HepG2 (cell line): ENCODE data around the gene PPIL3. TPM values are rescaled to one million over a fixed set of nuclear protein-coding genes. Genes with fewer than 3 reads are reported as not detected.

Experiments
- ATAC-seq: fragments of 200-7000 bp; cut with Tn5 transposase; 3 replicates; pipeline ENCODE4 v1.9.1; 2020; ENCODE audit warnings: mild to moderate bottlenecking, moderate library complexity
- BruUV-seq: library from RNA; stranded (reverse); fragments of 400-500 nt; replicated peaks from 2 replicates; lab custom pipeline; 2021; lab: Mats Ljungman, UMichigan
- CTCF ChIA-PET: fragments of 300-600 bp; formaldehyde crosslinking; extraction: SDS; loops from one replicate; lab custom pipeline; 2021; ENCODE audit warnings: low total read pairs, inconsistent platforms, low intra/inter-chr PET ratio; lab: Yijun Ruan, JAX
- POLR2A ChIA-PET: fragments of 350-600 bp; sonication (Branson Sonifier 250); formaldehyde crosslinking; loops from one replicate; lab custom pipeline; 2020; ENCODE audit warnings: antibody characterized with exemption, inconsistent platforms; lab: Yijun Ruan, JAX
- DNase-seq: peaks from one replicate; pipeline ENCODE4 v3.0.0-alpha.2; 2015; ENCODE audit warnings: low spot score
- FAIRE-seq: peaks from 3 replicates; lab custom pipeline; 2011; peaks lifted over from hg19 to GRCh38; lab: Jason Lieb, UNC
- H2AFZ ChIP-seq: one replicate; pipeline ENCODE4 v1.6.1; 2011; ENCODE audit warnings: low read length, inconsistent platforms
- H3K27ac ChIP-seq: fragments of 300-600 bp; 3 replicates; pipeline ENCODE4 v1.8.0; 2011; ENCODE audit warnings: mixed run types, mild to moderate bottlenecking, mixed read lengths, low read length, inconsistent platforms; ENCODE audit not compliant: insufficient read depth; ENCODE audit errors: extremely low read length
- H3K27me3 ChIP-seq, 2 experiments: fragments of 200-600 bp in 1 of 2; 2 replicates in 1 of 2; 3 replicates in 1 of 2; pipeline versions ENCODE4 v1.6.0 to v1.8.0; 2011; ENCODE audit warnings: low read length in 2 of 2, mild to moderate bottlenecking in 2 of 2, moderate library complexity in 2 of 2, inconsistent platforms in 1 of 2; ENCODE audit not compliant: insufficient read depth in 2 of 2, control insufficient read depth in 1 of 2
- H3K36me3 ChIP-seq, 2 experiments: fragments of 200-600 bp in 1 of 2; replicated peaks in 1 of 2; 2 replicates in 1 of 2; 3 replicates in 1 of 2; pipeline versions ENCODE4 v1.5.1 to v1.8.0; 2011; ENCODE audit warnings: low read length in 2 of 2, inconsistent platforms in 1 of 2; ENCODE audit not compliant: insufficient read depth in 2 of 2, control insufficient read depth in 1 of 2
- H3K4me1 ChIP-seq: 2 replicates; pipeline ENCODE4 v1.5.1; 2012; ENCODE audit warnings: low read length, inconsistent platforms; ENCODE audit not compliant: insufficient read depth
- H3K4me2 ChIP-seq: 2 replicates; pipeline ENCODE4 v1.6.0; 2011; ENCODE audit warnings: low read depth, low read length, inconsistent platforms
- H3K4me3 ChIP-seq, 3 experiments: fragments of 200-600 bp in 1 of 3; sonication (generic), shearing (Covaris generic) in 1 of 3; replicated peaks in 1 of 3; 2 replicates each; pipeline ENCODE4 v1.5.1; 2011 to 2016; ENCODE audit warnings: low read length in 3 of 3, inconsistent platforms in 2 of 3, low read depth in 2 of 3, mild to moderate bottlenecking in 2 of 3, control low read depth in 1 of 3, mixed read lengths in 1 of 3; ENCODE audit not compliant: insufficient read depth in 1 of 3
- H3K79me2 ChIP-seq: one replicate; pipeline ENCODE4 v1.6.1; 2011; ENCODE audit warnings: low read length, inconsistent platforms; ENCODE audit not compliant: insufficient read depth
- H3K9ac ChIP-seq: 2 replicates; pipeline ENCODE4 v1.6.0; 2011; ENCODE audit warnings: mild to moderate bottlenecking, low read depth, low read length, inconsistent platforms; ENCODE audit not compliant: insufficient read depth
- H3K9me3 ChIP-seq: 2 replicates; pipeline ENCODE4 v1.5.1; 2012; ENCODE audit warnings: mild to moderate bottlenecking, low read length
- H4K20me1 ChIP-seq: 2 replicates; pipeline ENCODE4 v1.6.0; 2011; ENCODE audit warnings: inconsistent platforms, mild to moderate bottlenecking, low read length, moderate library complexity; ENCODE audit not compliant: insufficient read depth
- BHLHE40 ChIP-seq: IDR thresholded peaks from 2 replicates; pipeline ENCODE4 v1.6.1; 2011; ENCODE audit warnings: low read length, improper control_type of control experiment
- DBP ChIP-seq: sonication (generic); formaldehyde crosslinking; IDR thresholded peaks from 2 replicates; pipeline ENCODE4 v1.4.0; 2020; ENCODE audit warnings: missing genetic modification reagents; ENCODE audit errors: not compliant biosample characterization
- GATAD1 ChIP-seq: IDR thresholded peaks from 2 replicates; pipeline ENCODE4 v1.6.1; 2016; ENCODE audit warnings: missing genetic modification reagents, missing compliant biosample characterization
- HOXA5 ChIP-seq: sonication (generic); formaldehyde crosslinking; IDR thresholded peaks from 2 replicates; pipeline ENCODE4 v1.4.0; 2020; ENCODE audit warnings: missing genetic modification reagents
- LCORL ChIP-seq, 2 experiments: fragments of 450-650 bp in 1 of 2; sonication (generic) in 1 of 2; formaldehyde crosslinking in 1 of 2; IDR thresholded peaks; 2 replicates each; pipeline versions ENCODE4 v1.5.0 to v1.6.1; 2017 to 2020; ENCODE audit warnings: antibody characterized with exemption in 1 of 2, missing genetic modification reagents in 1 of 2
- MLLT10 ChIP-seq: sonication (generic); formaldehyde crosslinking; IDR thresholded peaks from 2 replicates; pipeline ENCODE4 v1.4.0; 2020; ENCODE audit warnings: missing genetic modification reagents
- MZF1 ChIP-seq: sonication (generic); formaldehyde crosslinking; IDR thresholded peaks from 2 replicates; pipeline ENCODE4 v1.8.1; 2023; ENCODE audit warnings: mild to moderate bottlenecking, missing genetic modification reagents, borderline replicate concordance
- POLR2A ChIP-seq, 2 experiments: IDR thresholded peaks; 2 replicates each; pipeline ENCODE4 v1.6.1; 2011; ENCODE audit warnings: low read depth in 2 of 2, low read length in 2 of 2, mild to moderate bottlenecking in 1 of 2, moderate library complexity in 1 of 2; ENCODE audit not compliant: insufficient read depth in 1 of 2
- ZNF121 ChIP-seq: sonication (generic); formaldehyde crosslinking; IDR thresholded peaks from 2 replicates; pipeline ENCODE4 v1.5.0; 2020; ENCODE audit warnings: mild to moderate bottlenecking, missing genetic modification reagents
- ZNF883 ChIP-seq: sonication (generic); formaldehyde crosslinking; IDR thresholded peaks from 2 replicates; pipeline ENCODE4 v1.5.1; 2020; ENCODE audit warnings: mild to moderate bottlenecking, missing genetic modification reagents; ENCODE audit errors: not compliant biosample characterization
- WGBS: methylation state at CpG from one replicate; pipeline ENCODE4 v1.1.6; 2017; ENCODE audit warnings: low lambda C conversion rate; 5-methylcytosine and 5-hydroxymethylcytosine counted together
- in situ Hi-C: cut with HindIII; loops from 2 replicates; pipeline ENCODE4 v1.10.0; 2017; ENCODE audit warnings: low pct_unique_long_range_greater_than_20kb; ENCODE audit not compliant: extremely low pct_ligation_motif_present
- intact Hi-C: fragments of 100-400 bp; cut with micrococcal nuclease; formaldehyde crosslinking; loops from one replicate; pipeline ENCODE4 v1.10.0; 2022; ENCODE audit not compliant: unreplicated experiment
- polyA plus RNA-seq, 8 experiments: library from polyadenylated mRNA; depleted of rRNA in 3 of 8; stranded (reverse) in 7 of 8; unstranded in 1 of 8; fragments of >200 nt; fragmentation: Illumina TruSeq in 4 of 8; extraction: Trizol in 4 of 8; gene quantifications; 2 replicates each; pipeline versions ENCODE4 v1.2.1 to v1.2.3, GENCODE V29; 2011 to 2016; ENCODE audit warnings: low read depth in 4 of 8, missing spikeins in 1 of 8, mixed read lengths in 1 of 8; ENCODE audit not compliant: insufficient read depth in 1 of 8
- total RNA-seq, 5 experiments: library from RNA; depleted of rRNA; stranded (reverse); fragments of >200 nt; fragmentation: Illumina TruSeq; extraction: Trizol; gene quantifications; 2 replicates each; pipeline ENCODE4 v1.2.3, GENCODE V29; 2016; ENCODE audit warnings: low read depth in 1 of 5

Gene PPIL3
- total and polyA plus RNA-seq, 2 of the 13 experiments (the other 11 are each of a cell fraction or from before 2014, with no cell fraction given): 98.7 to 107 TPM

DNA sequence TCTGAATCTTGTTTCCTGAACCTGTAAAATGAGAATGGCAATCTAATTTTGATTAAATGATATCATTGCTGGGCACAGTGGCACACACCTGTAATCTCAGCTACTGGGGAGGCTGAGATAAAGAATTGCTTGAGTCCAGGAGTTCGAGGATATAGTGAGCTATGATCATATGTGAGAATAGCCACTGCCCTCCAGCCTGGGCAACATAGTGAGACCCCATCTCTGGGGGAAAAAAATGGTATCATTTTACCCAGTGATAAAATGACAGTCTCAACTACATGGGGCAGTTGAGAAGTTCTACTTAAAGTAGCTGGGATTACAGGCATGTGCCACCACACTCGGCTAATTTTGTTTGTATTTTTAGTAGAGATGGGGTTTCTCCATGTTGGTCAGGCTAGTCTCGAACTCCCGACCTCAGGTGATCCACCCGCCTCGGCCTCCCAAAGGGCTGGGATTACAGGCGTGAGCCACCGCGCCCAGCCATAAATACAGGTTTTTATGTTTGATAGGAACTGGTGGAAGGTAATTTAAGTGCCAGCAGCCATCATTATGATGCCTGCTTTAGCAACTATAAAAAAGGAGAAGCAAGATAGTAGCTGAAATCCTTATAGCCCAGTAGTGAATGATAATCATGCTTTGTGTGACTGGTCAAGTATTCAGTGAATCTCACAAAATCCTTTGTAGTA lies 60.2 kb downstream of the PPIL3 start:
- ATAC-seq: no peak
- TF ChIP-seq DBP (CRISPR knock-in tag) (no peak), LCORL (IDR thresholded peaks at IDR 0.05) (no peak), LCORL (CRISPR knock-in tag; IDR thresholded peaks at IDR 0.05) (no peak), POLR2A (IDR thresholded peaks at IDR 0.05; ENCODE audit: insufficient read depth in 1 of 2, low read depth in 2 of 2, low read length in 2 of 2) (0 out of 4 replicates have a peak, but pooled peaks of 1 of the 2 experiments have one; percentile 8), GATAD1 (CRISPR knock-in tag) (no peak), MLLT10 (CRISPR knock-in tag) (no peak), ZNF121 (CRISPR knock-in tag) (peak; percentile 83), ZNF883 (no peak), MZF1 (no peak), HOXA5 (CRISPR knock-in tag) (no peak), BHLHE40 (no peak)
- H2AFZ ChIP-seq: no peak overlapping the region
- ChIA-PET POLR2A (interaction anchor here (0.7 to 4.3 kb wide), 5 partner anchors 11 to 81 kb away, joined by 3 to 15 read pairs (median 4); partner anchors contain the start of gene CLK1), CTCF (no interaction called here)
- in situ Hi-C loops: no loop called here
- BruUV-seq: no TSS peak
- H3K9ac ChIP-seq: no peak overlapping the region
- H3K4me2 ChIP-seq: no peak overlapping the region
- no peak overlapping the region for H3K4me3 ChIP-seq
- no peaks in the 10 kb centered on the region; a peak in 2 of 5 replicates for H3K36me3 ChIP-seq
- no peak overlapping the region for H3K27ac ChIP-seq
- intact Hi-C loops: loop anchor here (5.0 kb wide), 1 partner anchor 34 kb away; the partner anchor contains the start of gene CLK1
- WGBS: 89% methylated on average over 9 of the region's 9 CpGs
- H3K4me1 ChIP-seq: no peaks in the 10 kb centered on the region
- H3K9me3 ChIP-seq: no peaks in the 10 kb centered on the region
- H3K27me3 ChIP-seq: no peaks in the 10 kb centered on the region
- no peaks in the 10 kb centered on the region for H3K79me2 ChIP-seq
- no peak for FAIRE-seq
- H4K20me1 ChIP-seq: no peaks in the 10 kb centered on the region
- DNase-seq: no peak
